ENCODE results near the gene DFFA. TPM values are rescaled to one million over a fixed set of nuclear protein-coding genes. Genes with fewer than 3 reads are reported as not detected.

DFFA gene
- total and polyA plus RNA-seq, 2 of the 4 experiments (the other 2 are of a cell fraction): 28.1 to 62.6 TPM

- BruUV-seq (replicated peaks): no TSS peak
- CTCF ChIA-PET: interaction anchor here (0.6 to 1.6 kb wide), 3 partner anchors 9 to 43 kb away, joined by 3 to 4 read pairs (median 3); no protein-coding TSS in a partner anchor
These were observed 31.9 kb upstream of the DFFA start for GRCh38 chr1:10504249-10504648.

More at GRCh38 chr1:10504249-10504648, 31.9 kb upstream of the DFFA start:
- H2BK5ac ChIP-seq (ENCODE audit: low read depth, low read length, poor library complexity, severe bottlenecking): no peak overlapping the region
- no peak overlapping the region for H2BK20ac ChIP-seq (ENCODE audit: low read depth, low read length)
- H2AK9ac ChIP-seq (replicated peaks; ENCODE audit: low read depth, low read length, poor library complexity): no peak overlapping the region
- H3K4me3 ChIP-seq (ENCODE audit: insufficient read depth, low read depth, low read length): no peak overlapping the region
- H2BK15ac ChIP-seq (ENCODE audit: low read depth, low read length): no peak overlapping the region
- no peak overlapping the region for H3K9ac ChIP-seq (ENCODE audit: low read depth, low read length)
- no peak overlapping the region for H3K23ac ChIP-seq (ENCODE audit: low read depth, low read length)
- intact Hi-C loops (cut with micrococcal nuclease) (no loop called here), dilution Hi-C loops (cut with HindIII; ENCODE audit: low sequenced_read_pairs, unreplicated experiment) (no loop called here), in situ Hi-C loops (cut with MboI; ENCODE audit: low sequenced_read_pairs) (no loop called here)
- no peak overlapping the region for H4K91ac ChIP-seq (ENCODE audit: insufficient read depth, low read depth, low read length)
- no CpG with 5 or more reads among the region's 5 CpGs for WGBS, 2 experiments (ENCODE audit: extremely low coverage in 2 of 2, insufficient read length in 1 of 2)
- no peak overlapping the region for H2BK120ac ChIP-seq (ENCODE audit: low read depth, low read length)
- no peaks in the 10 kb centered on the region for H3K36me3 ChIP-seq (ENCODE audit: control insufficient read depth, insufficient read depth, low read length)
- no peak overlapping the region for H3K27ac ChIP-seq (ENCODE audit: insufficient read depth, low read length)
- DNase-seq (no peak), ATAC-seq (ENCODE audit: low read depth) (no peak)
- H4K8ac ChIP-seq (ENCODE audit: low read depth in 2 of 2, low read length in 2 of 2): no peak overlapping the region
- no peak overlapping the region for H4K5ac ChIP-seq (ENCODE audit: low read depth, low read length)
- no peaks in the 10 kb centered on the region for H3K9me3 ChIP-seq (ENCODE audit: control insufficient read depth, insufficient read depth, low read length)
- H3K4ac ChIP-seq (ENCODE audit: low read depth, low read length): no peak overlapping the region
- H3K18ac ChIP-seq (ENCODE audit: low read depth, low read length): no peak overlapping the region
- H3K56ac ChIP-seq (ENCODE audit: extremely low read depth, insufficient read depth, low read length): no peak overlapping the region
- peaks cover 5% of the 10 kb centered on the region for H4K20me1 ChIP-seq (ENCODE audit: insufficient read depth, low read length)
- no peak overlapping the region for H3K14ac ChIP-seq (replicated peaks; ENCODE audit: low read depth, low read length)
- TF ChIP-seq RCOR1 (IDR thresholded peaks at IDR 0.05; ENCODE audit: insufficient replicate concordance, low read length) (no peak), SMC3 (IDR thresholded peaks at IDR 0.05; ENCODE audit: low read depth, low read length) (no peak), MXI1 (IDR thresholded peaks at IDR 0.05; ENCODE audit: borderline replicate concordance, low read depth, low read length) (no peak), CEBPB (IDR thresholded peaks at IDR 0.05; ENCODE audit: low read depth, low read length) (no peak), BHLHE40 (IDR thresholded peaks at IDR 0.05; ENCODE audit: low read depth, low read length) (no peak), RFX5 (IDR thresholded peaks at IDR 0.05; ENCODE audit: low read depth, low read length) (no peak)
- TF ChIP-seq, protein P1, sequence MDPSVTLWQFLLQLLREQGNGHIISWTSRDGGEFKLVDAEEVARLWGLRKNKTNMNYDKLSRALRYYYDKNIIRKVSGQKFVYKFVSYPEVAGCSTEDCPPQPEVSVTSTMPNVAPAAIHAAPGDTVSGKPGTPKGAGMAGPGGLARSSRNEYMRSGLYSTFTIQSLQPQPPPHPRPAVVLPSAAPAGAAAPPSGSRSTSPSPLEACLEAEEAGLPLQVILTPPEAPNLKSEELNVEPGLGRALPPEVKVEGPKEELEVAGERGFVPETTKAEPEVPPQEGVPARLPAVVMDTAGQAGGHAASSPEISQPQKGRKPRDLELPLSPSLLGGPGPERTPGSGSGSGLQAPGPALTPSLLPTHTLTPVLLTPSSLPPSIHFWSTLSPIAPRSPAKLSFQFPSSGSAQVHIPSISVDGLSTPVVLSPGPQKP (IDR thresholded peaks at IDR 0.05; ENCODE audit: borderline replicate concordance, low read depth, low read length): no peak
- TF ChIP-seq, protein P2, sequence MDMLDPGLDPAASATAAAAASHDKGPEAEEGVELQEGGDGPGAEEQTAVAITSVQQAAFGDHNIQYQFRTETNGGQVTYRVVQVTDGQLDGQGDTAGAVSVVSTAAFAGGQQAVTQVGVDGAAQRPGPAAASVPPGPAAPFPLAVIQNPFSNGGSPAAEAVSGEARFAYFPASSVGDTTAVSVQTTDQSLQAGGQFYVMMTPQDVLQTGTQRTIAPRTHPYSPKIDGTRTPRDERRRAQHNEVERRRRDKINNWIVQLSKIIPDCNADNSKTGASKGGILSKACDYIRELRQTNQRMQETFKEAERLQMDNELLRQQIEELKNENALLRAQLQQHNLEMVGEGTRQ (IDR thresholded peaks at IDR 0.05; ENCODE audit: low read depth, low read length): no peak
- POLR2A ChIA-PET (ENCODE audit: unreplicated experiment): no interaction called here
- H3K9me1 ChIP-seq (ENCODE audit: insufficient read depth, low read length): peaks cover 3% of the 10 kb centered on the region; the same call in 1 of the 2 replicates
- H3K4me2 ChIP-seq (ENCODE audit: low read depth, low read length): no peak overlapping the region
- H3K79me1 ChIP-seq (ENCODE audit: low read depth in 1 of 2, low read length in 2 of 2): peaks cover 13 to 46% of the 10 kb centered on the region in 2 experiments
- H2AK5ac ChIP-seq (ENCODE audit: low read depth, low read length): no peak overlapping the region
- peaks cover 4% of the 10 kb centered on the region for H3K4me1 ChIP-seq (ENCODE audit: control insufficient read depth, insufficient read depth, low read length)
- H3K27me3 ChIP-seq (ENCODE audit: control insufficient read depth, insufficient read depth, low read length): no peaks in the 10 kb centered on the region
- no peak overlapping the region for H2AFZ ChIP-seq (replicated peaks; ENCODE audit: low read length, poor library complexity)
